HG02763 (cell line): ENCODE results near the gene ALKBH7.
"Not testable (repeated sequence)": the region's sequence is repeated elsewhere in the genome, so short reads cannot be mapped to it uniquely, and the experiment has no call there.

Source experiments
- ATAC-seq: cut with Tn5 transposase; IDR thresholded peaks from one replicate; pipeline ENCODE4 v1.9.1; 2021; ENCODE audit warnings: mild to moderate bottlenecking, moderate library complexity; ENCODE audit not compliant: unreplicated experiment

The ALKBH7 gene

DNA sequence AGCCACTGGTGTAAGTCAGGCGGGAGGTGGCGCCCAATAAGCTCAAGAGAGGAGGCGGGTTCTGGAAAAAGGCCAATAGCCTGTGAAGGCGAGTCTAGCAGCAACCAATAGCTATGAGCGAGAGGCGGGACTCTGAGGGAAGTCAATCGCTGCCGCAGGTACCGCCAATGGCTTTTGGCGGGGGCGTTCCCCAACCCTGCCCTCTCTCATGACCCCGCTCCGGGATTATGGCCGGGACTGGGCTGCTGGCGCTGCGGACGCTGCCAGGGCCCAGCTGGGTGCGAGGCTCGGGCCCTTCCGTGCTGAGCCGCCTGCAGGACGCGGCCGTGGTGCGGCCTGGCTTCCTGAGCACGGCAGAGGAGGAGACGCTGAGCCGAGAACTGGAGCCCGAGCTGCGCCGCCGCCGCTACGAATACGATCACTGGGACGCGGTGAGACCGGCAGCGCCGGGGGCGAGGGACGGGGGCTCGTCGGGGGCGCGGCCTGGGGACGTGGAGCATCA, at the start of gene ALKBH7:
Gene ALKBH7 (plus strand): TSS at position 201 of the 502 bp plus-strand sequence. CDS start 27 bp downstream, at position 228.
- peak; percentile 82 for ATAC-seq

GRCh38 chr19:6324757-6325156, 47.8 kb upstream of the ALKBH7 start:
- no peak for ATAC-seq

DNA sequence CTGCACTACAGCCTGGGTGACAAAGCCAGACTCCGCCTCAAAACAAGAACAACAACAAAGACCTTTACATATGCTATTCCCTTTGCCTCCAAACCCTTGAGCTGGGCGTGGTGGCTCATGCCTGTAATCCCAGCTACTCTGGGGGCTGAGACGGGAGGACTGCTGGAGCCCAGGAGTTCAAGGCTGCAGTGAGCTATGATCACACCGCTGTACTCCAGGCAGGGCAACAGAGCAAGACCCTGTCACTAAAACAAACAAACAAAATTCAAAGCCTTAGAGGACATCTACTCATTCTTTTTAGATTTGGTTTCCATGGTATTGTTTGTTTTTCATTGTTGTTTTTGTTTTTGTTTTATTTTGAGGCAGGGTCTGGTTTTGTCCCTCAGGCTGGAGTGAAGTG, 47.0 kb upstream of the ALKBH7 start:
- no peak for ATAC-seq

- ATAC-seq = no peak
These were observed 45.8 kb upstream of the ALKBH7 start for GRCh38 chr19:6326815-6327214.

- no peak for ATAC-seq
These were observed 39.2 kb upstream of the ALKBH7 start, which contains the start of gene ACER1 for GRCh38 chr19:6333439-6333838. Gene ACER1 (minus strand): TSS chr19:6333612. CDS start chr19:6333551, 61 bp downstream.

DNA sequence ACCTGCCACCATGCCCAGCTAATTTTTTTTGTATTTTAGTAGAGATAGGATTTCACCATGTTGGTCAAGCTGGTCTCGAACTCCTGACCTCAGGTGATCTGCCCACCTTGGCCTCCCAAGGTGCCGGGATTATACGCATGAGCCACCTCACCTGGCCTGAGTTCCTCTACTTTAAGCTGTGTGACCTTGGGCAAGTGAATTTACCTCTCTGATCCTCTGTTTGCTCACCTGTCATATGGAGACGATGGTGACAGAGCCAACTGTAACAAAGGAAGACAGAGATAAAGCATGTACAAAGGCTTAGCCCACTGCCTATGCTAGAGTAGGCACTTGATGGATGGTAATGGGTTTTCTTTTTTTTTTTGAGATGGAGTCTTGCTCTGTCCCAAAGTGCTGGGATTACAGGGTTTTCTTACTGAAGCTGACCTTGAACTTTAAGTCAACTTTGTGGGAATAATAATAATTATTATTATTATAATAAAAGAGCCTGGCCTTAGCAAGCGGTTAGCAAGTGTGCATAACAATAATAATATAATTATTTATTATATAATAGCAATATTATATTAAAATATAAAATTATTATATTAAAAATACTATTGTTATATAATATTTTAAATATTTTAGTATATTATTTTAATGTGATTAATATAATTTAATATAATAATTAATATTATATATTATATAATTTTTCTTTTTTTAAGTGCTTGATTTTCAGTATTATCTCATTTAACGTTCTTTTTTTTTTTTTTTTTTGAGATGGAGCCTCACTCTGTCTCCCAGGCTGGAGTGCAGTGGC, 37.9 kb upstream of the ALKBH7 start:
- ATAC-seq = no peak

DNA sequence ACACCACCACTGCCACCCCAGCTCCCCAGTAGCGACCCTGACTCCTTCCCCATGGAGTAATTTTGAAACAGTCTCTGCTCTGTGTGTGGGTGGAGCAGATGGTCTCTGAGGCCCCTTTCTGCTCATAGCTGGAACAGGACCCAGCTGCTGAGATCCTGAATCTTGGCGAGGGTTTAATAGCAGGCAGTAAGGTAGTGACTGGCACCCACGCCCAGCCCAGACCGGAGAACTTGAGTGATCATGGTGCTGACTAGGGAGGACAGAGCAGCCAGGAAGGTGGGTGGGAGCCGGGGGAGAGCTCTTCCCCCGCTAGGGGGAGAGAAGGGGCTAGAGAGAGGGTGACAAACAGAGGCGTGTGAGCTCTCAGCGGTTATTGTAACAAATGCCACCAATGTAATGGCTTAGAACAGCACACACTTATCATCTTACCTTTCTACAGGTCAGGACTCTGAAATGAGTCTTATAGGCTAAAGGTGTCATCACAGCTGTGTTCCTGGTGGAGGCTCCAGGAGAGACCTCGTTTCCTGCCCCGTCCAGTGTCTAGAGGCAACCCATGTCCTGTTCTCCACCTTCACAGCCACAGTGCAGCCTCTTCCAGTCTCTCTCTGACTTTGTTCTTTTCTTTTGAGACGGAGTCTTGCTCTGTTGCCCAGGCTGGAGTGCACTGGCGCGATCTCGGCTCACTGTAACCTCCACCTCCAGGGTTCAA, 31.9 kb upstream of the ALKBH7 start:
- ATAC-seq = no peak

GRCh38 chr19:6343462-6343861, 29.1 kb upstream of the ALKBH7 start:
- no peak for ATAC-seq

GRCh38 chr19:6349271-6349670, 23.3 kb upstream of the ALKBH7 start:
- not testable (repeated sequence) for ATAC-seq

DNA sequence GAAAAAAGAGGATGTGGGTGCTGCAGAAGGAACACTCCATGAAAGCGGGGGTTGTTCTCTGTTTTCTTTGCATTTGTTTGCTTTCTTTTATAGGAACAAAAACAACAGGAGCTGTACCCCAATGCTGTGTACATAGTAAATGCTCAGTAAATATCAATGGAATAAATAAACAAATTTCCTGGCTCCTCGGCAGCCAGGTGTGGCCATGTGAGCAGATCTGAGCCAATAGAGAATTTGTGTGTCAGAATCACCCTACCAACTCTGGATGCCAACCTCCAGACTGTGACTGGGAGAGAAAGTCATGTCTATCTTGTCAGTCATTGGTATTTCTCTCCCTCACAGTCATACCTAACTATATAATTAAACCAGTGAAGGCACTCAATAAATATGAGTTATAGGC, 21.9 kb upstream of the ALKBH7 start:
- ATAC-seq = no peak

DNA sequence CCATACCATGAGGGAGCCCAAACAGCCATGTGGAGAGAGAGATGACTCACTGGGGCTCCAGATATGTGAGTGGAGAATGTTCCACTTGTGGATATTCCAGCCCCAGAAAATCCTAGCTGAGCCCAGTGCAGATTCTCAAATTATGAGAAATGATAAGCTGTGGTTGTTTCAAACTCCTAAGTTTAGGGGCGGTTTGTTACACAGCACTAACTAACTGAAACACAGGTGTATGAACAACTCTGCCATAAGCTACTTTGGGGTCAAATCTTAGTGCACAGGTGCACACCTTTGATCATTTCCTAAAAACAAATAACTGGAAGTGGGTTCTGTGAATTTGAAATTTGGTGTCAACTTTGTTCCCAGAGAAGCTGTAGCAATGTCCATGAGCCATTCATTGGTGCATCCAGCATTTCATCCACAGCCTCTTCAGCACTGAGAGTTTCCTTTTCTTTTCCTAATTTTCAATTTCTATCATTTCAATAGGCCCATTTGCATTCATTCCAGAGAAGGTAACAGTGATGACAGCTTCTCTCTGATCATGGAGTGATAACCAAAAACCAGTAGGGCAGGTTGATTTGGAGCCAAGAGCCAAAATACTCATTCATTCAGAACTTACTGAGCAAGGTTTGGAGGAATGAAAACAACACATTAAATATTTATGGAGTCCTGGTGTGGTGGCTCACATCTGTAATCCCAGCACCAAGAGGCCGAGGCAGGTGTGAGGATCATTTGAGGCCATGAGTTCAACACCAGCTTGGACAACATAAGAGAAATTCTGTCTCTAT, 20.0 kb upstream of the ALKBH7 start:
- ATAC-seq = no peak

DNA sequence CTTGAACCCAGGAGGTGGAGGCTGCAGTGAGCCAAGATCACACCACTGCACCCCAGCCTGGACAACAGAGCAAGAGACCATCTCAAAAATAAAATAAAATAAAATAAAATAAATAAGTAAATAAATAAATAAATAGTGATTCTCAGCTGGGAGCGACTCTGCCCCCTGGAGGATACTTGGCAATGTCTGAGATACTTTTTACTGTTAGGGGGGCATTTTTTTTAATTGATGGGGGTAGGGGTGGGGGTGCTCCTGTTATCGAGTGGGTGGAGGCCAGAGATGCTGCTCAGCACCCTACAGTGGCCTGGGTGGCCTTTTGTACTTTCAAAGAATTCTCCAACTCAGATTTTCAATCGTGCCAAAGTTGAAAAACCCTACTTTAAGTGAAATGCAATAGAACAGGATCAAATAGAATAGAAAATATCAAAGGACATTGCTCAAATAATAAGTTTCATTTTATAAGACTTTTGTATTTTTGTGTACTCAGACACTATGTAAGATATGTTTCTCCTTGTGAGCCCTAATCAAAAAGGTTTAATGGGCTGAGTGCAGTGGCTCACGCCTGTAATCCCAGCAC, 18.4 kb upstream of the ALKBH7 start:
- no peak for ATAC-seq

DNA sequence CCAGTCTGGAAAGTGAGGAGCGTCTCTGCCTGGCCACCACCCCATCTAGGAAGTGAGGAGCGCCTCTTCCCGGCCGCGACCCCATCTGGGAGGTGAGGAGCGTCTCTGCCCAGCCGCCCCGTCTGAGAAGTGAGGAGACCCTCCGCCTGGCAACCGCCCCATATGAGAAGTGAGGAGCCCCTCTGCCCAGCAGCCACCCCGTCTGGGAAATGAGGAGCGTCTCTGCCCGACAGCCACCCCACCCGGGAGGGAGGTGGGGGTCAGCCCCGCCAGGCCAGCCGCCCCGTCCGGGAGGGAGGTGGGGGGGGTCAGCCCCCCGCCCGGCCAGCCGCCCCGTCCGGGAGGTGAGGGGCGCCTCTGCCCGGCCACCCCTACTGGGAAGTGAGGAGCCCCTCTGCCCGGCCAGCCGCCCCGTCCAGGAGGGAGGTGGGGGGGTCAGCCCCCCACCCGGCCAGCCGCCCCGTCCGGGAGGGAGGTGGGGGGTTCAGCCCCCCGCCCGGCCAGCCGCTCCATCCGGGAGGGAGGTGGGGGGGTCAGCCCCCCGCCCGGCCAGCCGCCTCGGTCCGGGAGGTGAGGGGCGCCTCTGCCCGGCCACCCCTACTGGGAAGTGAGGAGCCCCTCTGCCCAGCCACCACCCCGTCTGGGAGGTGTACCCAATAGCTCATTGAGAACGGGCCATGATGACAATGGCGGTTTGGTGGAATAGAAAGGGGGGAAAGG, 17.1 kb upstream of the ALKBH7 start:
- ATAC-seq = not testable (repeated sequence)

GRCh38 chr19:6357174-6357573, 15.4 kb upstream of the ALKBH7 start:
- ATAC-seq = no peak

GRCh38 chr19:6358003-6358402, 14.6 kb upstream of the ALKBH7 start:
- no peak for ATAC-seq

GRCh38 chr19:6359568-6360341, 12.8 kb upstream of the ALKBH7 start:
- ATAC-seq = no peak

- not testable (repeated sequence) for ATAC-seq
These were observed 12.1 kb upstream of the ALKBH7 start for GRCh38 chr19:6360445-6360844.

DNA sequence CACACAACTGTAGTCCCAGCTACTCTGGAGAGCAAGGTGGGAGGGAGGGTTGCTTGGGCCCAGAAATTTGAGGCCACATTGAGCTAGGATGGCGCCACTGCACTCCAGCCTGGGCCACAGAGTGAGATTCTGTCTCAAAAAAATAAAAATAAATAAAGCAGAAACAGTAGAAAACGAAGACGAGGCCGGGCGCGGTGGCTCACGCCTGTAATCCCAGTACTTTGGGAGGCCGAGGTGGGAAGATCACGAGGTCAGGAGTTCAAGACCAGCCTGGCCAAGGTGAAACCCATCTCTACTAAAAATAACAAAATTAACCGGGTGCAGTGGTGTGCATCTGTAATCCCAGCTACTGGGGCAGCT, 11.8 kb upstream of the ALKBH7 start:
- ATAC-seq = not testable (repeated sequence)

DNA sequence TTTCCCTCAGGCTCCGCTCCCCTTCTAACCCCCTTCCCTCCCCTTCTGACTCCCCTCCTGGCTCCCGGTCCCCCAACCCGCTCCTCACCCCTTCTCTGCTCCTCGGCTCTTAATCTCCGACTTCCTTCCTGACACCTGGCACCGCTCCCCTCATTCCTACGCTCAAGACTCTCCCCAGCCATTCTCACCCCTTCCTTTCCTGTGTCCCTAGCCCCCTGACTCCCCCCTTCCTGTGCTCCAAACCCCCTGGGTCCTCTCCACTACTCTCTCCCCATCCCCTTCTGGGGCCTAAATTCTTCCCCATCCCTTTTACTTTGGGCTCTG, 10.6 kb upstream of the ALKBH7 start:
- no peak for ATAC-seq

DNA sequence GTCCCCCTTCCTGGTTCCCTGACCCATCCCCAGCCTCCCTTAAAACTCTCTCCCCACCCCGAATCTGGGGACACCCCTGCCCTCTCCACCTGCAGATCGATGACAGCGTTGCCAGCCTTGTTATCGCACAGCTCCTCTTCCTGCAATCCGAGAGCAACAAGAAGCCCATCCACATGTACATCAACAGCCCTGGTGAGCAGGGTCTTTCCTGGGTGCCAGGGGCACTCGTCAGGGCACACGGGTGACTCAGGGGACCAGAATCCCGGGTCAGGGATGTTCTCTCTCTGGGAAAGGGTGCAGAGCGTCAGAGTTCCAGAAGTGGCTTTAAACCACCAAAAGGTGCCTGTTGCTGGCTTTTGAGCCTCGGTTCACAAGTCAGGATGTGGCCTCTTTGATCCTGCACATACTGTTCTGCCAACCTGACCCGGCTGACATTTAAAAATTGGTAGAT, 10.2 kb upstream of the ALKBH7 start:
- ATAC-seq = no peak
